IMR-90 (cell line): ENCODE measurements around the gene TSPAN16. TPM values are rescaled to one million over a fixed set of nuclear protein-coding genes. Genes with fewer than 3 reads are reported as not detected.

Experiments
- ATAC-seq: fragments of 200-7000 bp; cut with Tn5 transposase; 2 replicates; pipeline ENCODE4 v1.9.1; 2020; ENCODE audit warnings: low read depth, mild to moderate bottlenecking, moderate library complexity
- BruUV-seq: library from RNA; stranded (reverse); fragments of 400-500 nt; replicated peaks from 2 replicates; lab custom pipeline; 2021; lab: Mats Ljungman, UMichigan
- CTCF ChIA-PET: fragments of 300-600 bp; formaldehyde crosslinking; extraction: SDS; loops from one replicate; lab custom pipeline; 2021; ENCODE audit warnings: antibody characterized with exemption; lab: Yijun Ruan, JAX
- POLR2A ChIA-PET: fragments of 300-600 bp; sonication (Branson Sonifier 250); formaldehyde crosslinking; loops from one replicate; lab custom pipeline; 2022; ENCODE audit warnings: antibody characterized with exemption; ENCODE audit not compliant: unreplicated experiment; lab: Charles Lee
- DNase-seq: peaks from one replicate; pipeline ENCODE4 v3.0.0; 2013
- H2AFZ ChIP-seq: replicated peaks from 2 replicates; pipeline ENCODE3; 2013; ENCODE audit warnings: low read length, mild to moderate bottlenecking; ENCODE audit not compliant: poor library complexity
- H2AK5ac ChIP-seq: 2 replicates; pipeline ENCODE4 v1.6.1; 2013; ENCODE audit warnings: low read depth, low read length, inconsistent platforms
- H2AK9ac ChIP-seq: replicated peaks from 2 replicates; pipeline ENCODE3; 2013; ENCODE audit warnings: mild to moderate bottlenecking, low read depth, low read length, moderate library complexity; ENCODE audit not compliant: poor library complexity
- H2BK120ac ChIP-seq: 2 replicates; pipeline ENCODE4 v1.6.1; 2013; ENCODE audit warnings: low read depth, low read length, inconsistent platforms
- H2BK15ac ChIP-seq: 3 replicates; pipeline ENCODE4 v1.6.1; 2013; ENCODE audit warnings: low read depth, low read length, inconsistent platforms
- H2BK20ac ChIP-seq: 2 replicates; pipeline ENCODE4 v1.6.1; 2013; ENCODE audit warnings: low read depth, mild to moderate bottlenecking, inconsistent platforms, low read length, moderate library complexity
- H2BK5ac ChIP-seq: 2 replicates; pipeline ENCODE4 v1.6.1; 2013; ENCODE audit warnings: mild to moderate bottlenecking, low read depth, low read length, inconsistent platforms; ENCODE audit not compliant: poor library complexity, severe bottlenecking
- H3K14ac ChIP-seq: replicated peaks from 2 replicates; pipeline ENCODE4 v1.6.1; 2013; ENCODE audit warnings: low read depth, low read length, inconsistent platforms
- H3K18ac ChIP-seq: 2 replicates; pipeline ENCODE4 v1.6.1; 2013; ENCODE audit warnings: low read depth, low read length, control low read depth
- H3K23ac ChIP-seq: 2 replicates; pipeline ENCODE4 v1.6.1; 2013; ENCODE audit warnings: low read depth, low read length, inconsistent platforms
- H3K27ac ChIP-seq: 2 replicates; pipeline ENCODE4 v1.5.1; 2013; ENCODE audit warnings: mild to moderate bottlenecking, control low read depth, low read length; ENCODE audit not compliant: insufficient read depth
- H3K27me3 ChIP-seq: 2 replicates; pipeline ENCODE4 v1.6.1; 2013; ENCODE audit warnings: low read length; ENCODE audit not compliant: control insufficient read depth, insufficient read depth
- H3K36me3 ChIP-seq: 2 replicates; pipeline ENCODE4 v1.6.1; 2013; ENCODE audit warnings: low read length, mixed read lengths; ENCODE audit not compliant: control insufficient read depth, insufficient read depth
- H3K4ac ChIP-seq: 2 replicates; pipeline ENCODE4 v1.6.1; 2013; ENCODE audit warnings: low read depth, low read length, inconsistent platforms
- H3K4me1 ChIP-seq: 2 replicates; pipeline ENCODE4 v1.6.1; 2013; ENCODE audit warnings: low read length, mixed read lengths; ENCODE audit not compliant: control insufficient read depth, insufficient read depth
- H3K4me2 ChIP-seq: 2 replicates; pipeline ENCODE4 v1.6.1; 2013; ENCODE audit warnings: low read depth, mild to moderate bottlenecking, control low read depth, low read length, moderate library complexity
- H3K4me3 ChIP-seq: 2 replicates; pipeline ENCODE4 v1.5.1; 2013; ENCODE audit warnings: low read depth, mild to moderate bottlenecking, control low read depth, low read length, moderate library complexity; ENCODE audit not compliant: insufficient read depth
- H3K56ac ChIP-seq: 2 replicates; pipeline ENCODE4 v1.6.1; 2013; ENCODE audit warnings: low read length, inconsistent platforms; ENCODE audit not compliant: insufficient read depth; ENCODE audit errors: extremely low read depth
- H3K79me1 ChIP-seq, 2 experiments: 2 replicates each; pipeline ENCODE4 v1.6.1; 2013; ENCODE audit warnings: low read length in 2 of 2, inconsistent platforms in 1 of 2, low read depth in 1 of 2
- H3K9ac ChIP-seq: 2 replicates; pipeline ENCODE4 v1.6.1; 2013; ENCODE audit warnings: low read depth, low read length, control low read depth
- H3K9me1 ChIP-seq: 2 replicates; pipeline ENCODE4 v1.6.1; 2013; ENCODE audit warnings: low read length, inconsistent platforms; ENCODE audit not compliant: insufficient read depth
- H3K9me3 ChIP-seq: 2 replicates; pipeline ENCODE4 v1.6.1; 2013; ENCODE audit warnings: low read length; ENCODE audit not compliant: control insufficient read depth, insufficient read depth
- H4K20me1 ChIP-seq: 2 replicates; pipeline ENCODE4 v1.6.1; 2013; ENCODE audit warnings: low read length, inconsistent platforms; ENCODE audit not compliant: insufficient read depth
- H4K5ac ChIP-seq: 2 replicates; pipeline ENCODE4 v1.6.1; 2013; ENCODE audit warnings: mild to moderate bottlenecking, low read depth, low read length, control low read depth
- H4K8ac ChIP-seq, 2 experiments: 2 replicates each; pipeline ENCODE4 v1.6.1; 2013; ENCODE audit warnings: low read depth in 2 of 2, low read length in 2 of 2, control low read depth in 1 of 2, inconsistent platforms in 1 of 2
- H4K91ac ChIP-seq: 2 replicates; pipeline ENCODE4 v1.6.1; 2013; ENCODE audit warnings: low read depth, low read length, inconsistent platforms; ENCODE audit not compliant: insufficient read depth
- BHLHE40 ChIP-seq: fragments of 150-350 bp; IDR thresholded peaks from 2 replicates; pipeline ENCODE4 v1.6.1; 2016; ENCODE audit warnings: mild to moderate bottlenecking, low read depth, low read length
- CEBPB ChIP-seq: IDR thresholded peaks from 2 replicates; pipeline ENCODE4 v1.6.1; 2012; ENCODE audit warnings: low read depth, low read length, improper control_type of control experiment
- ELK1 ChIP-seq: fragments of 150-350 bp; IDR thresholded peaks from 2 replicates; pipeline ENCODE4 v1.6.1; 2016; ENCODE audit warnings: low read depth, mild to moderate bottlenecking, low read length, moderate library complexity, borderline replicate concordance
- FOS ChIP-seq: fragments of 150-350 bp; IDR thresholded peaks from 2 replicates; pipeline ENCODE4 v1.6.1; 2016; ENCODE audit warnings: low read depth, low read length
- MXI1 ChIP-seq: IDR thresholded peaks from 2 replicates; pipeline ENCODE4 v1.6.1; 2012; ENCODE audit warnings: low read depth, mild to moderate bottlenecking, low read length, moderate library complexity, borderline replicate concordance
- NFE2L2 ChIP-seq: fragments of 150-350 bp; IDR thresholded peaks from 2 replicates; pipeline ENCODE4 v1.6.1; 2016; ENCODE audit warnings: low read depth, mild to moderate bottlenecking, low read length
- RAD21 ChIP-seq: IDR thresholded peaks from 2 replicates; pipeline ENCODE4 v1.6.1; 2012; ENCODE audit warnings: low read length, improper control_type of control experiment
- RCOR1 ChIP-seq: IDR thresholded peaks from 2 replicates; pipeline ENCODE4 v1.6.1; 2012; ENCODE audit warnings: mild to moderate bottlenecking, low read length, improper control_type of control experiment; ENCODE audit not compliant: insufficient replicate concordance
- RFX5 ChIP-seq: IDR thresholded peaks from 2 replicates; pipeline ENCODE4 v1.8.0; 2012; ENCODE audit warnings: low read depth, mild to moderate bottlenecking, low read length, moderate library complexity
- SMC3 ChIP-seq: fragments of 150-350 bp; IDR thresholded peaks from 2 replicates; pipeline ENCODE4 v1.6.1; 2016; ENCODE audit warnings: low read depth, mild to moderate bottlenecking, antibody characterized with exemption, low read length, moderate library complexity
- WGBS, 2 experiments: methylation state at CpG; one replicate each; pipeline versions ENCODE4 v1.1.5 to v1.1.7; 2013; ENCODE audit warnings: missing lambda C conversion rate in 2 of 2; ENCODE audit not compliant: insufficient read length in 1 of 2; ENCODE audit errors: extremely low coverage in 2 of 2; 5-methylcytosine and 5-hydroxymethylcytosine counted together
- dilution Hi-C: fragments of 300-500 bp; cut with HindIII; formaldehyde crosslinking; loops from one replicate; pipeline ENCODE4 v1.14.3; 2018; ENCODE audit warnings: low sequenced_read_pairs; ENCODE audit not compliant: unreplicated experiment
- in situ Hi-C: fragments of 300-500 bp; cut with MboI; formaldehyde crosslinking; loops from 3 replicates; pipeline ENCODE4 v1.14.3; 2019; ENCODE audit warnings: low sequenced_read_pairs, inconsistent platforms, mixed read lengths
- intact Hi-C: fragments of 100-400 bp; cut with micrococcal nuclease; formaldehyde crosslinking; loops from 2 replicates; pipeline ENCODE4 v1.10.0; 2022
- polyA plus RNA-seq, 3 experiments: library from polyadenylated mRNA; depleted of rRNA; stranded (reverse); fragments of >200 nt; gene quantifications; 2 replicates each; pipeline ENCODE4 v1.2.3, GENCODE V29; 2012; ENCODE audit warnings: low replicate concordance in 1 of 3
- total RNA-seq: library from RNA; depleted of rRNA; stranded (reverse); fragments of >200 nt; gene quantifications from 2 replicates; pipeline ENCODE4 v1.2.3, GENCODE V29; 2012
- TF ChIP-seq, protein P1 (sequence below): fragments of 150-350 bp; IDR thresholded peaks from 2 replicates; pipeline ENCODE4 v1.6.1; 2017; ENCODE audit warnings: mild to moderate bottlenecking, antibody characterized with exemption, low read length, low read depth

The TSPAN16 gene
- total and polyA plus RNA-seq, 2 of the 4 experiments (the other 2 are of a cell fraction), result not detected

GRCh38 chr19:11252665-11253355 is 43.1 kb upstream of the TSPAN16 start:
- DNase-seq, result no peak
- Histone ChIP-seq H4K91ac (no peak overlapping the region), H3K9me1 (no peaks in the 10 kb centered on the region), H3K4me2 (no peak overlapping the region), H2BK5ac (no peak overlapping the region), H3K36me3 (peaks cover 25% of the 10 kb centered on the region), H3K27me3 (no peaks in the 10 kb centered on the region), H2AK9ac (peak overlapping the region; percentile 65), H2AFZ (no peak overlapping the region), H3K27ac (no peak overlapping the region), H3K56ac (no peak overlapping the region), H2AK5ac (no peak overlapping the region), H3K14ac (no peak overlapping the region), H3K23ac (no peak overlapping the region), H4K5ac (no peak overlapping the region), H3K9ac (no peak overlapping the region), H4K20me1 (no peaks in the 10 kb centered on the region; the same call in 1 of the 2 replicates), H3K18ac (no peak overlapping the region), H2BK120ac (no peak overlapping the region), H4K8ac (no peak overlapping the region), H3K9me3 (no peaks in the 10 kb centered on the region), H3K4me3 (no peak overlapping the region), H2BK20ac (no peak overlapping the region), H2BK15ac (no peak overlapping the region), H3K4me1 (peaks cover 2% of the 10 kb centered on the region; the same call in 1 of the 2 replicates), H3K79me1 (peaks cover 0 to under 1% of the 10 kb centered on the region in 2 experiments; a peak in 1 of 4 replicates), H3K4ac (no peak overlapping the region)
- ChIA-PET CTCF (no interaction called here), POLR2A (no interaction called here)
- intact Hi-C loops, result no loop called here
- no peak for ATAC-seq
- TF ChIP-seq ELK1, result no peak
- TF ChIP-seq CEBPB, result no peak
- TF ChIP-seq, protein P1, sequence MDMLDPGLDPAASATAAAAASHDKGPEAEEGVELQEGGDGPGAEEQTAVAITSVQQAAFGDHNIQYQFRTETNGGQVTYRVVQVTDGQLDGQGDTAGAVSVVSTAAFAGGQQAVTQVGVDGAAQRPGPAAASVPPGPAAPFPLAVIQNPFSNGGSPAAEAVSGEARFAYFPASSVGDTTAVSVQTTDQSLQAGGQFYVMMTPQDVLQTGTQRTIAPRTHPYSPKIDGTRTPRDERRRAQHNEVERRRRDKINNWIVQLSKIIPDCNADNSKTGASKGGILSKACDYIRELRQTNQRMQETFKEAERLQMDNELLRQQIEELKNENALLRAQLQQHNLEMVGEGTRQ, result no peak
- no peak for TF ChIP-seq NFE2L2
- no peak for TF ChIP-seq SMC3
- TF ChIP-seq BHLHE40, result no peak
- TF ChIP-seq RCOR1, result no peak
- TF ChIP-seq FOS, result no peak
- TF ChIP-seq RAD21, result no peak
- TF ChIP-seq RFX5, result no peak
- no peak for TF ChIP-seq MXI1
- dilution Hi-C loops, result no loop called here
- WGBS, 2 experiments, result 87% methylated on average over 8 of the region's 19 CpGs; no CpG with 5 or more reads in 1 of the 2 experiments
- BruUV-seq, result no TSS peak
- in situ Hi-C loops, result no loop called here
